Ishikawa (cell line): ENCODE data around the gene ZNF554.

ENCODE experiments used
- NFIC ChIP-seq: IDR thresholded peaks from 2 replicates; pipeline ENCODE4 v1.6.1; 2012
- TEAD4 ChIP-seq: IDR thresholded peaks from 2 replicates; pipeline ENCODE4 v1.6.1; 2012
- YY1 ChIP-seq: IDR thresholded peaks from 2 replicates; pipeline ENCODE4 v1.6.1; 2012; ENCODE audit warnings: low read depth
- ZBTB7A ChIP-seq: IDR thresholded peaks from 2 replicates; pipeline ENCODE4 v1.6.1; 2012; ENCODE audit warnings: low read depth

DNA sequence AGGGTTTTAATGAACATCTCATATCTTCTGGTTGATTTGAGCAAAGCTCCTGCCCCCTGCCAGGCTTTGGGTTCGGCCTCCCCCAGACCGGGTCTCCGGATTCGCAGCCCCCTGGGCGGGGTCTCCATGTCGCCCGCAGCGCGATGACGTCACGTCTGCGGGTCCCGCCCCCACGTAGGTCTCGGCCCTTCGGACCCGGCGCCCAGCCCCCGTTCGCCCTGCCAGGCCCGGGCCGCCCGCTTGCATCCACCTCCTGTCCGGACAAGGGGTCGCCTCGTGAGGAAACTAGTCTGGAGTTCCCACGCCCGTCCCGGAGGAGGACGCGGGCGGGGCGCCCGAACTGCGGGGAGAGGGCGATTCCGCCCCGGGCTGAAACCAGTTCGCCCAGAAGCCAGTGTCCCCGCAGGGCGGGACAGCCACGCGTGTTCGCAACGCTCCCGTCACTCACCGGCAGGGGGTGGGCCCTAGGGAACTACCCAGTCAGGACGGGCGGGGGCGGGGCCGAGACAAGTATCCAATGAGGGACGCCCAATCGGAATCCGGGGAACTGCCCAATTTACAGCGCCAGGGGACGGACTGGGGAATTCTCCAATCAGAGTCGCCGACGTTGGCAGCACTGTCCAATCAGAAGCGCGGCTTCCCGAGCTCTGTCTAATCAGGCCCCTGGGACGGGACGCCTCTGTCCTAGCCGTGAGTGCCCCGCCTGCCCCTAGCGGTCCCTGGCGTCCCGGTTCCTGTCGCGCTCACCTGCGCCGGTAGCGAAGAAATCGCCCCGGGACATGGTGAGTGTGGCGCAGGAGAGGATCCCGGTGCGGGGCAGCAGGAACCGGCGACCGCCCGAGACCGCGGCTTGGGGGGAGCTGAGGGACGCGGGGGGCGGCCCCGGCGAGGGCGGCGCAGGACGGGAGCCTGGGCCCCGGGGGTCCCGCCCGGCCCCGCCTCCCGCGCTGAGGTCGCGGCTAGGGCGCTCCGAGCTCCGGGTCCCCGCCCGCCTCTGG lies 21.4 kb downstream of the ZNF554 start, which contains the start of gene ZNF555:
- TF ChIP-seq ZBTB7A (peak; percentile 88), NFIC (no peak), TEAD4 (no peak), YY1 (no peak)
